Activated CD4-positive, alpha-beta T cell treated with anti-CD3 and anti-CD28 coated beads for 36 hours (primary cell): ENCODE results near the gene DCAF7. TPM values are rescaled to one million over a fixed set of nuclear protein-coding genes. Genes with fewer than 3 reads are reported as not detected.

Source experiments
- ATAC-seq: fragments of 200-7000 bp; cut with Tn5 transposase; one replicate; pipeline ENCODE4 v1.10.0; 2021; ENCODE audit warnings: mild to moderate bottlenecking, moderate library complexity
- CTCF ChIA-PET: fragments of 350-600 bp; sonication (Branson Sonifier 250); formaldehyde crosslinking; loops from one replicate; lab custom pipeline; 2021; ENCODE audit warnings: antibody characterized with exemption; lab: Charles Lee
- POLR2A ChIA-PET: fragments of 350-600 bp; sonication (Branson Sonifier 250); formaldehyde crosslinking; loops from one replicate; lab custom pipeline; 2021; ENCODE audit warnings: antibody characterized with exemption, inconsistent platforms; lab: Charles Lee
- DNase-seq: peaks from one replicate; pipeline ENCODE4 v3.0.0-alpha.2; 2020
- H3K27ac Mint-ChIP-seq: one replicate; pipeline ENCODE4 v1.8.0; 2021; ENCODE audit warnings: mixed read lengths
- H3K27me3 Mint-ChIP-seq: one replicate; pipeline ENCODE4 v1.8.0; 2021; ENCODE audit warnings: mixed read lengths
- H3K36me3 Mint-ChIP-seq: one replicate; pipeline ENCODE4 v1.8.0; 2021; ENCODE audit warnings: low read depth, mixed read lengths
- H3K4me1 Mint-ChIP-seq: one replicate; pipeline ENCODE4 v1.8.0; 2021; ENCODE audit warnings: mixed read lengths
- H3K4me3 Mint-ChIP-seq: one replicate; pipeline ENCODE4 v1.8.0; 2021; ENCODE audit warnings: mild to moderate bottlenecking, moderate library complexity, mixed read lengths
- H3K9me3 Mint-ChIP-seq: one replicate; pipeline ENCODE4 v1.8.0; 2021; ENCODE audit warnings: low read depth, mixed read lengths
- intact Hi-C, 2 experiments: fragments of 100-400 bp; cut with DNase I in 1 of 2; cut with micrococcal nuclease in 1 of 2; formaldehyde crosslinking; loops; one replicate each; pipeline versions ENCODE4 v1.14.2 to v1.15.1; 2022 to 2024; cut with DNase I, micrococcal nuclease
- total RNA-seq, 2 experiments: library from RNA; stranded (reverse); gene quantifications; one replicate each; pipeline ENCODE4 v1.2.3, GENCODE V29; 2021

DCAF7 gene
- total RNA-seq, 2 experiments from 2014 or later, result 106 to 117 TPM

- H3K27ac Mint-ChIP-seq, result no peak overlapping the region
- CTCF ChIA-PET, result interaction anchor here (1.0 kb wide), 1 partner anchor 67 kb away, joined by 3 read pairs; no protein-coding TSS in a partner anchor
- peaks cover 11% of the 10 kb centered on the region for H3K4me1 Mint-ChIP-seq
- ATAC-seq (peak; percentile 39), DNase-seq (no peak)
- no peaks in the 10 kb centered on the region for H3K9me3 Mint-ChIP-seq
- no peak overlapping the region for H3K4me3 Mint-ChIP-seq
- intact Hi-C loops, result no loop called here
- POLR2A ChIA-PET, result no interaction called here
- H3K36me3 Mint-ChIP-seq, result no peaks in the 10 kb centered on the region
- peaks cover 3% of the 10 kb centered on the region for H3K27me3 Mint-ChIP-seq
These were observed 35.3 kb upstream of the DCAF7 start for GRCh38 chr17:63514974-63515373.

- ChIA-PET POLR2A (no interaction called here), CTCF (interaction anchor here (1.0 kb wide), 1 partner anchor 66 kb away, joined by 3 read pairs; no protein-coding TSS in a partner anchor)
- ATAC-seq (no peak), DNase-seq (no peak)
- Mint-ChIP-seq H3K9me3 (no peaks in the 10 kb centered on the region), H3K27ac (no peak overlapping the region), H3K4me1 (peaks cover 11% of the 10 kb centered on the region), H3K36me3 (no peaks in the 10 kb centered on the region), H3K4me3 (no peak overlapping the region), H3K27me3 (peaks cover 3% of the 10 kb centered on the region)
- intact Hi-C loops, result no loop called here
These were observed 34.9 kb upstream of the DCAF7 start for GRCh38 chr17:63515426-63515825.

GRCh38 chr17:63516910-63517824, 33.1 kb upstream of the DCAF7 start:
- intact Hi-C loops, result no loop called here
- peak; percentile 65 for DNase-seq
- ChIA-PET POLR2A (no interaction called here), CTCF (no interaction called here)
- Mint-ChIP-seq H3K4me3 (no peak overlapping the region), H3K27ac (no peak overlapping the region), H3K4me1 (peaks cover 11% of the 10 kb centered on the region), H3K9me3 (no peaks in the 10 kb centered on the region), H3K36me3 (no peaks in the 10 kb centered on the region), H3K27me3 (peaks cover 3% of the 10 kb centered on the region)
- ATAC-seq, result peak; percentile 88

GRCh38 chr17:63517825-63518534, 32.3 kb upstream of the DCAF7 start:
- no peaks in the 10 kb centered on the region for H3K9me3 Mint-ChIP-seq
- no peak overlapping the region for H3K4me3 Mint-ChIP-seq
- DNase-seq (no peak), ATAC-seq (no peak)
- peaks cover 11% of the 10 kb centered on the region for H3K4me1 Mint-ChIP-seq
- ChIA-PET CTCF (no interaction called here), POLR2A (interaction anchor here (0.6 kb wide), 1 partner anchor 93 kb away, joined by 8 read pairs; no protein-coding TSS in a partner anchor)
- no peaks in the 10 kb centered on the region for H3K36me3 Mint-ChIP-seq
- H3K27me3 Mint-ChIP-seq, result peaks cover 3% of the 10 kb centered on the region
- intact Hi-C loops, result no loop called here
- H3K27ac Mint-ChIP-seq, result no peak overlapping the region

- Mint-ChIP-seq H3K4me3 (no peak overlapping the region), H3K9me3 (no peaks in the 10 kb centered on the region), H3K27ac (no peak overlapping the region), H3K27me3 (peaks cover 11% of the 10 kb centered on the region), H3K36me3 (no peaks in the 10 kb centered on the region), H3K4me1 (peaks cover 14% of the 10 kb centered on the region)
- POLR2A ChIA-PET, result no interaction called here
- intact Hi-C loops, result no loop called here
- ATAC-seq (no peak), DNase-seq (no peak)
- CTCF ChIA-PET, result no interaction called here
These were observed 31.0 kb upstream of the DCAF7 start for GRCh38 chr17:63519116-63519881.

- no peak overlapping the region for H3K4me3 Mint-ChIP-seq
- DNase-seq (no peak), ATAC-seq (no peak)
- H3K9me3 Mint-ChIP-seq, result no peaks in the 10 kb centered on the region
- no peak overlapping the region for H3K27ac Mint-ChIP-seq
- H3K4me1 Mint-ChIP-seq, result peaks cover 14% of the 10 kb centered on the region
- POLR2A ChIA-PET, result no interaction called here
- peaks cover 11% of the 10 kb centered on the region for H3K27me3 Mint-ChIP-seq
- CTCF ChIA-PET, result interaction anchor here (0.6 kb wide), 1 partner anchor 11 kb away, joined by 3 read pairs; no protein-coding TSS in a partner anchor
- no peaks in the 10 kb centered on the region for H3K36me3 Mint-ChIP-seq
- intact Hi-C loops, result no loop called here
These were observed 30.1 kb upstream of the DCAF7 start for GRCh38 chr17:63519972-63520882.

- Mint-ChIP-seq H3K4me1 (peaks cover 3% of the 10 kb centered on the region), H3K9me3 (no peaks in the 10 kb centered on the region), H3K27ac (no peak within 1 kb of the TSS), H3K4me3 (no peak within 1 kb of the TSS), H3K27me3 (peaks cover 10% of the 10 kb centered on the region), H3K36me3 (no peaks in the 10 kb centered on the region)
- DNase-seq, result no peak
- CTCF ChIA-PET, result no interaction called here
- ATAC-seq, result no peak
- intact Hi-C loops, result loop anchor here in 1 of 2 experiments (2.0 kb wide), 1 partner anchor 27 kb away; the partner anchor contains the start of gene DCAF7
- POLR2A ChIA-PET, result interaction anchor here (1.2 kb wide), 1 partner anchor 27 kb away, joined by 3 read pairs; the partner anchor contains the start of gene DCAF7
These were observed 26.9 kb upstream of the DCAF7 start, which contains the start of gene KCNH6 for GRCh38 chr17:63523253-63523855. TSS of gene KCNH6 (plus strand) at chr17:63523358. CDS start at chr17:63523414, 56 bp downstream.

GRCh38 chr17:63524051-63524450, 26.2 kb upstream of the DCAF7 start:
- no peak overlapping the region for H3K4me3 Mint-ChIP-seq
- no peak for ATAC-seq
- no peaks in the 10 kb centered on the region for H3K36me3 Mint-ChIP-seq
- intact Hi-C loops, result no loop called here
- DNase-seq, result no peak
- H3K27me3 Mint-ChIP-seq, result peaks cover 10% of the 10 kb centered on the region
- H3K4me1 Mint-ChIP-seq, result peaks cover 3% of the 10 kb centered on the region
- ChIA-PET CTCF (no interaction called here), POLR2A (interaction anchor here (1.2 kb wide), 1 partner anchor 26 kb away, joined by 3 read pairs; the partner anchor contains the start of gene DCAF7)
- H3K9me3 Mint-ChIP-seq, result no peaks in the 10 kb centered on the region
- no peak overlapping the region for H3K27ac Mint-ChIP-seq

GRCh38 chr17:63525190-63525946, 24.9 kb upstream of the DCAF7 start:
- Mint-ChIP-seq H3K27ac (no peak overlapping the region), H3K4me1 (peaks cover 3% of the 10 kb centered on the region), H3K36me3 (no peaks in the 10 kb centered on the region), H3K27me3 (peaks cover 10% of the 10 kb centered on the region), H3K4me3 (no peak overlapping the region), H3K9me3 (no peaks in the 10 kb centered on the region)
- ChIA-PET POLR2A (interaction anchor here (0.6 kb wide), 1 partner anchor 93 kb away, joined by 3 read pairs; no protein-coding TSS in a partner anchor), CTCF (interaction anchor here (0.6 kb wide), 1 partner anchor 24 kb away, joined by 3 read pairs; no protein-coding TSS in a partner anchor)
- ATAC-seq (no peak), DNase-seq (no peak)
- intact Hi-C loops, result no loop called here
